Fibroblast of the aortic adventitia (primary cell): ENCODE results near the gene AIRE. TPM values are rescaled to one million over a fixed set of nuclear protein-coding genes. Genes with fewer than 3 reads are reported as not detected.

Experiments
- DNase-seq: peaks from one replicate; pipeline ENCODE4 v3.0.0-alpha.2; 2010; ENCODE audit warnings: low read depth
- H3K4me3 ChIP-seq: 2 replicates; pipeline ENCODE4 v1.5.1; 2011; ENCODE audit warnings: low read depth, mild to moderate bottlenecking, control low read depth, low read length, moderate library complexity
- total RNA-seq: library from RNA; depleted of rRNA; stranded (reverse); fragments of >200 nt; gene quantifications from 2 replicates; pipeline ENCODE4 v1.2.3, GENCODE V29; 2012; ENCODE audit warnings: low replicate concordance
- TF ChIP-seq, protein P1 (sequence below): IDR thresholded peaks from 2 replicates; pipeline ENCODE4 v1.5.1; 2011; ENCODE audit warnings: mild to moderate bottlenecking, low read length, control low read depth, inconsistent platforms; ENCODE audit not compliant: insufficient read depth

AIRE gene
- total RNA-seq, 1 donor: not detected

DNA sequence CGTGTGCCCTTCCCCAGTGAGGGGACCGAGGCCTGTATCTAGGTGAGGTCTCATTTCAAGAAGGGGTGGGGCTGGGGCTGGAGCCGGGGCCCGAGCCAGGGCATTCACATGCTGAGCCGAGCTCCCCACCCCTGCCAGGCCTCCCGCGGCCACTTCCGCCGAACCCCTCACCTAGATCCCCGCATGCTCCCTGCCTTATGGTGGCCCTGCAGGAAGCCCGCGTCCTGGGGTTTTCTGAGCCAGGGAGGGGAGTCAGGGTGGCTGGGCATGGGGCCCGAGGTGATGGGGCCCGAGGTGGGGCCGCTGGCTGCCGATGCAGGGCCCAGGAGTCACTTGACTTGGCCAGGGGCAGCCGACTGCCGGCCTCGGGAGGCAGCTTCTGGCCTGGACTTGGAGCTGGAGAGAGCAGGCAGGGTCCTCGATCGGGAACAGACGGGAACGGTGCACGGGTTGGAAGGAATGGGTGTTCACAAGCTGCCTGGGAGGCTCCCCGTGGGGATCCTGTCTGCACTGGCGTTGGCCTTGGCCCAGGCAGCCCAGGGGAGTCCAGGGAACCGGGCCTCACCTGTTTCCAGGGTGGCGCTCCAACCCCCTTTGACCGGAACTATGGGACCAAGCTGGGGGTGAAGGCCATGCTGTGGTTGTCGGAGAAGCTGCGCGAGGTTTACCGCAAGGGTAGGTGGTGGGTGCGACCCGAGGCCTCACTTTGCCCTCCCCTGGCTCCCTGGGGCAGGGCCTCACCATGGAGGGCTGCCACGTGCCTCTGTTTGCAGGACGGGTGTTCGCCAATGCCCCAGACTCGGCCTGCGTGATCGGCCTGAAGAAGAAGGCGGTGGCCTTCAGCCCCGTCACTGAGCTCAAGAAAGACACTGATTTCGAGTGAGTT is 40.0 kb downstream of the AIRE start:
- DNase-seq: no peak
- TF ChIP-seq, protein P1, sequence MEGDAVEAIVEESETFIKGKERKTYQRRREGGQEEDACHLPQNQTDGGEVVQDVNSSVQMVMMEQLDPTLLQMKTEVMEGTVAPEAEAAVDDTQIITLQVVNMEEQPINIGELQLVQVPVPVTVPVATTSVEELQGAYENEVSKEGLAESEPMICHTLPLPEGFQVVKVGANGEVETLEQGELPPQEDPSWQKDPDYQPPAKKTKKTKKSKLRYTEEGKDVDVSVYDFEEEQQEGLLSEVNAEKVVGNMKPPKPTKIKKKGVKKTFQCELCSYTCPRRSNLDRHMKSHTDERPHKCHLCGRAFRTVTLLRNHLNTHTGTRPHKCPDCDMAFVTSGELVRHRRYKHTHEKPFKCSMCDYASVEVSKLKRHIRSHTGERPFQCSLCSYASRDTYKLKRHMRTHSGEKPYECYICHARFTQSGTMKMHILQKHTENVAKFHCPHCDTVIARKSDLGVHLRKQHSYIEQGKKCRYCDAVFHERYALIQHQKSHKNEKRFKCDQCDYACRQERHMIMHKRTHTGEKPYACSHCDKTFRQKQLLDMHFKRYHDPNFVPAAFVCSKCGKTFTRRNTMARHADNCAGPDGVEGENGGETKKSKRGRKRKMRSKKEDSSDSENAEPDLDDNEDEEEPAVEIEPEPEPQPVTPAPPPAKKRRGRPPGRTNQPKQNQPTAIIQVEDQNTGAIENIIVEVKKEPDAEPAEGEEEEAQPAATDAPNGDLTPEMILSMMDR: no peak
- no peak overlapping the region for H3K4me3 ChIP-seq

DNA sequence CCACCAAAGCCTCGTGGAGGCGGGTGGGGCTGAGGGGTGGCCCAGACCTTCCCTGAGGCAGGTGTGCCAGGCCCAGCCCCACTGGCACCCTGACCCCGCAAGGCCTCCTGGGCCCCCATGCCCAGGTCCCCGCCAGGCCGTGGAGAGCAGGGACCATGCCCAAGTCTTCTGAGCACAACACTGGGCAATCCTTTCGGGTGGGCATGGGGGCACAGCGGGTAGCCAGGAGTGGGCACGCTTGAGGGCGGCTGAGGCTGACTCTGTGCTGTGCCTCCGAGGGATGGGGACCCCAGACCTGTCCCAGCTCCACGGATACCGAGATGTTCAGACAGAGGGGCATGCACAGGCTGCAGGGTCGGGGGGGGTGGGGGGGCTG is 40.6 kb downstream of the AIRE start:
- DNase-seq: no peak
- H3K4me3 ChIP-seq: no peak overlapping the region
- TF ChIP-seq, protein P1: no peak

DNA sequence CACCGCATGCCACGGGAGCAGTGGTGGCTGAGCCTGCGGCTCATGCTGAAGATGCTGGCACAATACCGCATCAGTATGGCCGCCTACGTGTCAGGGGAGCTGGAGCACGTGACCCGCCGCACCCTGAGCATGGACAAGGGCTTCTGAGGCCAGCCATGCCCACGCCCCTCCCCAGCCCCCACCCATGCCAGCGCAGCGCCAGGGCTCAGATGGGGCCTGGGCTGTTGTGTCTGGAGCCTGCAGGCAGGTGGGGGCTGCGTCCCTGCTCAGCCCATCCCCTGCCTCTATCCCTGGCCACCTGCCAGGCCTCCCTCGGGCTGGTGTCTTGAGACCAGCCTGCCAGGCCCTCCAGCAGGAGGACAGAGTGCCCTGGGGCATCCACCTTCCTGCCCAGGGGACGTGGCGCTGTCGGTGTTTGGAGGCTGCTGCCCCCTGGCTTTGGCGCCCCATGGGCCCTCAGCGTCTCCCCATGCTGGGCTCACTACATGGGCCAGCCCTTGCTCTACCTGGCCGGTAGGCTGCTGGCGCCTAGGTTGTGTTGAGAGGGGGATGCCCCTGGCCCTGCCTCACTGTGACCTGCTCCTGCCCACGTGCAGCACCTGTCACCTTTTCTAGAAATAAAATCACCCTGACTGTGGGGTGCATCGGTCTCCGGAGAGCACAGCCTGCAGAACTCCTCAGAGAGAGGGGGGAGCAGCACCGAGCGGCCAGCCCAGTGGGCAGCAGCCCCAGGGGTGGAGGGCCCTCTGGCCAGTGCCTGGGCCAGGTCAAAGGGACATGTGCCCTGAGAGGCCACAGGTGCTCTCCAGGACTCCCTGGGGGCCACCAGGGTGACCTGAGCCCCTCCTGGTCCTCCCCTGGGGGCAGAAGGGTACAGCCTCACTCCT is 41.3 kb downstream of the AIRE start:
- DNase-seq: no peak
- H3K4me3 ChIP-seq: no peak overlapping the region
- TF ChIP-seq, protein P1: no peak

DNA sequence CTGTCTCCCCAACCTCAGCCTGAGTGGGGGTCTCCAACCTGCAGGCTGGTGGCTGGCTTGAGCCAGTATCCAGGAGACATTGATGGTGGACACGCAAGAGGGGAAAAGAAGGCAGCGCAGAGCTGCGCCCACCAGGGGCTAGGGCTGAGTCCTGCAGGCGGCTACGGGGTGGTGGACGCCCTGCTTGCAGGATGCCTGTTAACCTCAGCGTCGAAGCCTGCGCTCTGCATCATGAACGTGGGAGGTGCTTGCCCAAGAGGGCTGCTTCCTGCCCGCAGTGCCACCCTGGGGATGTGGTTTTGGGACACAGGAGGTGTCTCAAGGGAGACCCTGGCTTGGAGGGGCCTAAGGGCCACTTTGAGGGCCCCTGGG is 41.9 kb downstream of the AIRE start:
- H3K4me3 ChIP-seq: no peak overlapping the region
- DNase-seq: no peak
- TF ChIP-seq, protein P1: no peak

DNA sequence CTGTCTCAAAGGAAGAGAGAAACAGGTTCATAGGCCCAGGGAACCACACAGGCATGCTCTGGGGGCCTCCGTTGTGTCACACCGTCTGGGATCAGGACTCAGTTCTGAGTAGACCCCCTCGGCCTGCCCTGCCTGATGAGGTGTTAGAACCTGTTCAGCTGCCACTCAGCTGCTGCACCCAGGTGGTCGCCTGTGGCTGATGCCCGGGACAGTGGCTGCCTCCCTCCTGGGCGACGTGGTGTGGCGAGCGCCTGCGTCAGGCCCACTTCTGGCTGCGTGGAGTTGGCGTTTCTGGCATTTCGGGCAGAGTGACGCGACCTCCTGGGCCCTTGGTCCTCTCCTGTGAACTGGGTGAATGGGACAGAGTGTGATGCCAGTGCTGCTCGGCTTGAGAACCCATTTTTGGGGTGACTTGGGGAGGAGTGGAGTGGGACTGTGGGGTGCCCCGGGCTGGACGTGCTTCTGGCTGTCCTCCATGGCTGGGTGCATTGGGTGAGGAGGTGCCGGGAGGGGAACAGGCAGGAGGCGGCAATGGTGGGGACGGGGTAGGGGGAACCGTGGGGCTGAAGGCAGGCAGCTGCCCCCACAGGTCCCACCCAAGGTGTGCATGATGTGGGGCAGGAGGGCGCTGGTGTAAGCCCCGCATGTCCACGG is 42.7 kb downstream of the AIRE start:
- TF ChIP-seq, protein P1: no peak
- H3K4me3 ChIP-seq: no peak overlapping the region

DNA sequence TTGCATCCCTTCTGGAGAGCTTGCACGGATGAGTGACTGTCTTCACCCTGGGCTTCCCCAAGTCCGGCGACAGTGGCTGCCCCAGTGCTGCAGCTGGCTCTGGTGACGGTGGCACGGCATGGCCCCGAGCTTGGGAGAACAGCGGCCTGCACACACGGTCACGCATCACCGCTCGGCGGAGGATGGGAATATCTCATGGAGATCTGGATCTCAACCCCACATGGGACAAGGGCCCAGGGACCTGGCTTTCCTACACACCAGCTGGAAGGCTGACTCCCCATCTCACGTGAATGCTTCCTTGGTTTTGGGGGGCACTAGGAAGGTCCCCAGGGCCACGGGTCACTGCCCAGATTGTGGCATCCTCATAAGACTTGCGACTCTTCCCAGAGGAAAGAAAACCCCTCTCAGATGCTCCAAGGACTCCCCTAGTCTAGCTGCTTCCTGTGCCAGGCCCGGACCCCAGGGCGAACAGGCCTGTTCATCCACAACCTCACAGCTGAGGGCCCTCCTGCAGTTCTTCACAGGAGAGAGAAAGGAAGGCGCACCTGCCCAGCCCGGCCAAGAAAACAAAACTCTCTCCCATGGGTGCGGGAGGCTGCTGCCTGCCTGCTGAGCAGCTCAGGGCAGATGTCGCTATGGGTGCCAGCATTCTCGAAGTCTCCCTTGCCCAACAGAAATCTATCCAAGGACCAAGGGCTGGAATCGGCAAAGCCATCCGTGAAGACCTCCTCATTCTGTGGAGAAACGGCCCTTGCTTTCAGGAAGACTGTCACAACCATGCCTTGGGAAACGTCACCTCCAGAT is 43.6 kb downstream of the AIRE start:
- TF ChIP-seq, protein P1: no peak
- no peak for DNase-seq

More for the DNA sequence above, 42.7 kb downstream of the AIRE start:
- DNase-seq: no peak

More for the DNA sequence above, 43.6 kb downstream of the AIRE start:
- no peak overlapping the region for H3K4me3 ChIP-seq
